Measurements from ENCODE around the gene MIA3. TPM values are rescaled to one million over a fixed set of nuclear protein-coding genes. Genes with fewer than 3 reads are reported as not detected.

MIA3 gene
- total and polyA plus RNA-seq, 2 of the 4 experiments (the other 2 are of a cell fraction): 35.0 to 45.4 TPM

GRCh38 chr1:222656391-222657155, 38.7 kb downstream of the MIA3 start:
- no peak overlapping the region for H2AK9ac ChIP-seq (replicated peaks; ENCODE audit: low read depth, low read length, poor library complexity)
- no peak overlapping the region for H3K4ac ChIP-seq (ENCODE audit: low read depth, low read length)
- no peak overlapping the region for H2BK5ac ChIP-seq (ENCODE audit: low read depth, low read length, poor library complexity, severe bottlenecking)
- no peak for DNase-seq
- H3K14ac ChIP-seq (replicated peaks; ENCODE audit: low read depth, low read length): no peak overlapping the region
- no peak overlapping the region for H3K23ac ChIP-seq (ENCODE audit: low read depth, low read length)
- peaks cover 48% of the 10 kb centered on the region for H3K36me3 ChIP-seq (ENCODE audit: control insufficient read depth, insufficient read depth, low read length)
- H3K4me2 ChIP-seq (ENCODE audit: low read depth, low read length): no peak overlapping the region
- no peak overlapping the region for H3K4me3 ChIP-seq (ENCODE audit: insufficient read depth, low read depth, low read length)
- no peak overlapping the region for H2AFZ ChIP-seq (replicated peaks; ENCODE audit: low read length, poor library complexity)
- peaks cover 0 to 8% of the 10 kb centered on the region in 2 experiments; a peak in 1 of 4 replicates for H3K79me1 ChIP-seq (ENCODE audit: low read depth in 1 of 2, low read length in 2 of 2)
- H2AK5ac ChIP-seq (ENCODE audit: low read depth, low read length): no peak overlapping the region
- TF ChIP-seq CTCF (conservative IDR thresholded peaks at IDR 0.05; ENCODE audit: low read depth, low read length) (no peak), RCOR1 (IDR thresholded peaks at IDR 0.05; ENCODE audit: insufficient replicate concordance, low read length) (no peak), MAZ (IDR thresholded peaks at IDR 0.05; ENCODE audit: borderline replicate concordance, low read depth, low read length) (no peak), CEBPB (IDR thresholded peaks at IDR 0.05; ENCODE audit: low read depth, low read length) (no peak)
- 100% methylated on average over 1 of the region's 2 CpGs; no CpG with 5 or more reads in 1 of the 2 experiments for WGBS, 2 experiments (ENCODE audit: extremely low coverage in 2 of 2, insufficient read length in 1 of 2)
- no peak overlapping the region for H3K27ac ChIP-seq (ENCODE audit: insufficient read depth, low read length)
- H2BK15ac ChIP-seq (ENCODE audit: low read depth, low read length): no peak overlapping the region
- no peak overlapping the region for H4K5ac ChIP-seq (ENCODE audit: low read depth, low read length)
- no peak overlapping the region for H3K9ac ChIP-seq (ENCODE audit: low read depth, low read length)
- no peak overlapping the region for H3K18ac ChIP-seq (ENCODE audit: low read depth, low read length)
- no TSS peak for BruUV-seq (replicated peaks)
- no peak for ATAC-seq (ENCODE audit: low read depth)
- no peaks in the 10 kb centered on the region for H3K27me3 ChIP-seq (ENCODE audit: control insufficient read depth, insufficient read depth, low read length)
- CTCF ChIA-PET: no interaction called here
- no peaks in the 10 kb centered on the region for H3K9me3 ChIP-seq (ENCODE audit: control insufficient read depth, insufficient read depth, low read length)
- intact Hi-C loops (cut with micrococcal nuclease) (no loop called here), in situ Hi-C loops (cut with MboI; ENCODE audit: low sequenced_read_pairs) (no loop called here), dilution Hi-C loops (cut with HindIII; ENCODE audit: low sequenced_read_pairs, unreplicated experiment) (no loop called here)
- H2BK120ac ChIP-seq (ENCODE audit: low read depth, low read length): no peak overlapping the region
- no peaks in the 10 kb centered on the region for H3K4me1 ChIP-seq (ENCODE audit: control insufficient read depth, insufficient read depth, low read length)
- H4K20me1 ChIP-seq (ENCODE audit: insufficient read depth, low read length): no peaks in the 10 kb centered on the region
- no peaks in the 10 kb centered on the region for H3K9me1 ChIP-seq (ENCODE audit: insufficient read depth, low read length)
- no peak overlapping the region for H3K56ac ChIP-seq (ENCODE audit: extremely low read depth, insufficient read depth, low read length)
- POLR2A ChIA-PET (ENCODE audit: unreplicated experiment): no interaction called here
- no peak overlapping the region for H2BK20ac ChIP-seq (ENCODE audit: low read depth, low read length)
- H4K8ac ChIP-seq (ENCODE audit: low read depth in 2 of 2, low read length in 2 of 2): no peak overlapping the region
- no peak overlapping the region for H4K91ac ChIP-seq (ENCODE audit: insufficient read depth, low read depth, low read length)
